Trophoblast cell (in vitro differentiated cells and primary cell): Measurements from ENCODE around the gene SCYL3.

Experiments
- DNase-seq, 2 donors: peaks; one replicate each; pipeline ENCODE4 v3.0.0-alpha.2; 2016
- H2AFZ ChIP-seq: 2 replicates; pipeline ENCODE4 v1.6.1; 2013; ENCODE audit warnings: low read length, moderate library complexity, mild to moderate bottlenecking; ENCODE audit not compliant: insufficient read depth, poor library complexity
- H2AK5ac ChIP-seq: 2 replicates; pipeline ENCODE4 v1.6.1; 2013; ENCODE audit warnings: mild to moderate bottlenecking, low read length
- H2BK120ac ChIP-seq: 2 replicates; pipeline ENCODE4 v1.6.1; 2013; ENCODE audit warnings: low read length, mild to moderate bottlenecking, moderate library complexity; ENCODE audit not compliant: insufficient read depth, poor library complexity
- H2BK12ac ChIP-seq: 2 replicates; pipeline ENCODE4 v1.6.1; 2013; ENCODE audit warnings: mild to moderate bottlenecking, low read length, moderate library complexity
- H2BK5ac ChIP-seq: 2 replicates; pipeline ENCODE4 v1.6.1; 2013; ENCODE audit warnings: low read length, low read depth, moderate library complexity, mild to moderate bottlenecking; ENCODE audit not compliant: poor library complexity
- H3K14ac ChIP-seq: 2 replicates; pipeline ENCODE4 v1.6.1; 2013; ENCODE audit warnings: mild to moderate bottlenecking, low read length
- H3K18ac ChIP-seq: 2 replicates; pipeline ENCODE4 v1.6.1; 2013; ENCODE audit warnings: mild to moderate bottlenecking, low read length
- H3K23ac ChIP-seq: 2 replicates; pipeline ENCODE4 v1.6.1; 2013; ENCODE audit warnings: low read length
- H3K27ac ChIP-seq: 2 replicates; pipeline ENCODE4 v1.5.1; 2013; ENCODE audit warnings: low read depth, mild to moderate bottlenecking, inconsistent platforms, low read length, moderate library complexity
- H3K27me3 ChIP-seq: 2 replicates; pipeline ENCODE4 v1.6.1; 2013; ENCODE audit warnings: inconsistent platforms, mild to moderate bottlenecking, low read length, moderate library complexity; ENCODE audit not compliant: insufficient read depth
- H3K36me3 ChIP-seq, 2 experiments: 1 replicate in 1 of 2; 2 replicates in 1 of 2; pipeline ENCODE4 v1.6.1; 2013; ENCODE audit warnings: low read length in 2 of 2, mild to moderate bottlenecking in 2 of 2, moderate library complexity in 1 of 2; ENCODE audit not compliant: insufficient read depth in 2 of 2, control insufficient read depth in 1 of 2
- H3K4ac ChIP-seq: 2 replicates; pipeline ENCODE4 v1.6.1; 2013; ENCODE audit warnings: low read depth, mild to moderate bottlenecking, low read length, moderate library complexity
- H3K4me1 ChIP-seq, 2 experiments: 1 replicate in 1 of 2; 2 replicates in 1 of 2; pipeline ENCODE4 v1.6.1; 2013; ENCODE audit warnings: low read length in 2 of 2, mild to moderate bottlenecking in 2 of 2, moderate library complexity in 1 of 2; ENCODE audit not compliant: insufficient read depth in 2 of 2, control insufficient read depth in 1 of 2
- H3K4me2 ChIP-seq: 2 replicates; pipeline ENCODE4 v1.6.1; 2013; ENCODE audit warnings: inconsistent platforms, mild to moderate bottlenecking, low read length, moderate library complexity
- H3K4me3 ChIP-seq: 2 replicates; pipeline ENCODE4 v1.5.1; 2013; ENCODE audit warnings: mild to moderate bottlenecking, low read depth, low read length, inconsistent platforms
- H3K79me1 ChIP-seq: one replicate; pipeline ENCODE4 v1.6.1; 2013; ENCODE audit warnings: low read length
- H3K79me2 ChIP-seq: 2 replicates; pipeline ENCODE4 v1.6.1; 2013; ENCODE audit warnings: low read length, mild to moderate bottlenecking; ENCODE audit not compliant: control insufficient read depth, insufficient read depth, poor library complexity
- H3K9ac ChIP-seq: 2 replicates; pipeline ENCODE4 v1.6.1; 2013; ENCODE audit warnings: mild to moderate bottlenecking, low read length
- H3K9me3 ChIP-seq: 2 replicates; pipeline ENCODE4 v1.6.1; 2013; ENCODE audit warnings: low read depth, mild to moderate bottlenecking, control low read depth, inconsistent platforms, low read length; ENCODE audit not compliant: insufficient read depth
- H4K12ac ChIP-seq: 2 replicates; pipeline ENCODE4 v1.6.1; 2013; ENCODE audit warnings: low read depth, mild to moderate bottlenecking, low read length, moderate library complexity
- H4K8ac ChIP-seq: 2 replicates; pipeline ENCODE4 v1.6.1; 2013; ENCODE audit warnings: low read depth, mild to moderate bottlenecking, low read length, moderate library complexity
- H4K91ac ChIP-seq: one replicate; pipeline ENCODE4 v1.6.1; 2013; ENCODE audit warnings: low read depth, mild to moderate bottlenecking, low read length, moderate library complexity
- WGBS: extraction: QIAGEN DNeasy Blood & Tissue Kit; methylation state at CpG from one replicate; pipeline ENCODE4 v1.1.7; 2013; ENCODE audit warnings: missing lambda C conversion rate; ENCODE audit not compliant: insufficient read length, insufficient coverage; ENCODE audit errors: extremely low coverage; 5-methylcytosine and 5-hydroxymethylcytosine counted together

The SCYL3 gene

GRCh38 chr1:169834869-169835268 lies 58.8 kb downstream of the SCYL3 start:
- Histone ChIP-seq H3K27ac (no peak overlapping the region), H4K12ac (no peak overlapping the region), H3K79me1 (no peaks in the 10 kb centered on the region), H3K79me2 (no peaks in the 10 kb centered on the region), H2BK12ac (no peak overlapping the region), H3K18ac (no peak overlapping the region), H3K4me2 (no peak overlapping the region), H3K23ac (no peak overlapping the region), H3K4me1 (no peaks in the 10 kb centered on the region), H3K27me3 (no peaks in the 10 kb centered on the region), H3K4me3 (no peak overlapping the region), H3K14ac (no peak overlapping the region), H4K91ac (no peak overlapping the region), H3K36me3 (peaks cover 17 to 28% of the 10 kb centered on the region in 2 experiments), H2AFZ (no peak overlapping the region), H2AK5ac (no peak overlapping the region), H3K9me3 (no peaks in the 10 kb centered on the region), H3K9ac (no peak overlapping the region), H4K8ac (no peak overlapping the region), H3K4ac (no peak overlapping the region), H2BK5ac (no peak overlapping the region), H2BK120ac (no peak overlapping the region)
- DNase-seq = no peak
- no CpG with 5 or more reads among the region's 1 CpG for WGBS

DNA sequence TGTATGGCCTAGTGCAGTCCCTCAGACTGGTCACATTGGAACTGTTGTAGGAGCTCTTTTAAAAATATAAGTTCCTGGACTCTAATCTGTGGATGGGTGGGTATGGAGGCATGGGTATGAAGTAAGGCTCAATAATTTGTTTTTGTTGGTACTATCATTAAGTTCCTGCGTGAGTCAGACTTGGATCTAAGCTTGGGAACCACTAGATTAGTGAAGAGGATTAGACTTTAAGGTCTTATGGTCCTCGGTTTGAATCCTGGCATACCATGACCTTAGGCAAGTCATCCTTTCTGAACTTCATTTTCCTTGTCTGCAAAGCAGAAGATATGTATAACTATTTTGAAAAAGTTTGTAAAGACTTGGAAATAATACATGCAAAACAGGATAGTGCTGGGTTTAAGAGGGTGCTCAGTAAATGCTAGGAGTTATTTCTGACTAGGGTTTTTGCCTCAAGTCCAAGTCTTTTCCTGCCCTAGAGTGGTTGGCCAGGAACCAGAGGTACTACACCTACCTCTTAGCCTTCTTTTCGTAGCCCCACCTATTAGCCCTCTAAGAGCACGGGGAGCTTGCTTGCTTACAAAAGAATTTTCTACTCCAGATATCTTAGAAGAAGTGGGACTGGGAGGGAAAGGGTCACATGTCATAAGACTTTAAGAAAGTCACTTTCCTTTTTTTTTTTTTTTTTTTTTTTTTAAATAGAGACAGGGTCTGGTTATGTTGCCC lies 60.4 kb downstream of the SCYL3 start:
- DNase-seq = no peak
- no CpG with 5 or more reads among the region's 4 CpGs for WGBS

DNA sequence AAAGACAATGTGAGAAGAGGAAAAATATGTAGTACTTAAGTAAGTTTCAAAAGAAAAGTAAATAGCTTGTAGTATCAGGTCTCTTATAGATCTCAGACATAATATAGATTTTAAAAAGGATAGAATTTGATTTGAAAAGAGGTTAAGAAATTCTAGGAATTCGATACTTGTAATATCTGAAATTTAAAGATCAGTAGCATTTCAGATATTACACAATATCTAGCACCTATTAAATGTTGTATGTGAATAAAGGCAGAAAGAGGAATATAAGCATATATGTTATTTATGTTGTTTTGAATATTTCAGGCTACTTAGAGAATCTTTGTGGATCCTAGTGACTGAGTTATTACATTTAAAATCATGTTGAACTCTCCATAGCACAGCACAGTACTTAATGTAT lies 64.0 kb downstream of the SCYL3 start:
- Histone ChIP-seq H3K9me3 (no peaks in the 10 kb centered on the region), H4K12ac (no peak overlapping the region), H2AFZ (no peak overlapping the region), H3K36me3 (peaks cover 22 to 33% of the 10 kb centered on the region in 2 experiments), H3K79me1 (no peaks in the 10 kb centered on the region), H3K4me1 (no peaks in the 10 kb centered on the region), H3K79me2 (no peaks in the 10 kb centered on the region), H2BK120ac (no peak overlapping the region), H2BK5ac (no peak overlapping the region), H3K4me2 (no peak overlapping the region), H3K4ac (no peak overlapping the region), H3K18ac (no peak overlapping the region), H3K14ac (no peak overlapping the region), H3K27ac (no peak overlapping the region), H2BK12ac (no peak overlapping the region), H3K23ac (no peak overlapping the region), H3K4me3 (no peak overlapping the region), H4K8ac (no peak overlapping the region), H3K9ac (no peak overlapping the region), H3K27me3 (no peaks in the 10 kb centered on the region), H2AK5ac (no peak overlapping the region), H4K91ac (no peak overlapping the region)
- DNase-seq = no peak
- WGBS = no CpG with 5 or more reads among the region's 1 CpG

More for the DNA sequence above, 60.4 kb downstream of the SCYL3 start:
- H2AK5ac ChIP-seq = no peak overlapping the region
- H3K4me3 ChIP-seq = no peak overlapping the region
- H3K23ac ChIP-seq = no peak overlapping the region
- H2BK5ac ChIP-seq = no peak overlapping the region
- H2BK120ac ChIP-seq = no peak overlapping the region
- no peaks in the 10 kb centered on the region for H3K79me2 ChIP-seq
- H3K27ac ChIP-seq = no peak overlapping the region
- no peak overlapping the region for H4K12ac ChIP-seq
- no peak overlapping the region for H4K91ac ChIP-seq
- no peak overlapping the region for H3K4me2 ChIP-seq
- H3K14ac ChIP-seq = no peak overlapping the region
- H2AFZ ChIP-seq = no peak overlapping the region
- no peak overlapping the region for H2BK12ac ChIP-seq
- no peak overlapping the region for H3K4ac ChIP-seq
- H3K9me3 ChIP-seq = no peaks in the 10 kb centered on the region
- no peaks in the 10 kb centered on the region for H3K4me1 ChIP-seq
- peaks cover 17 to 24% of the 10 kb centered on the region in 2 experiments for H3K36me3 ChIP-seq
- no peaks in the 10 kb centered on the region for H3K27me3 ChIP-seq
- no peaks in the 10 kb centered on the region for H3K79me1 ChIP-seq
- H3K9ac ChIP-seq = no peak overlapping the region
- no peak overlapping the region for H3K18ac ChIP-seq
- H4K8ac ChIP-seq = no peak overlapping the region

DNA sequence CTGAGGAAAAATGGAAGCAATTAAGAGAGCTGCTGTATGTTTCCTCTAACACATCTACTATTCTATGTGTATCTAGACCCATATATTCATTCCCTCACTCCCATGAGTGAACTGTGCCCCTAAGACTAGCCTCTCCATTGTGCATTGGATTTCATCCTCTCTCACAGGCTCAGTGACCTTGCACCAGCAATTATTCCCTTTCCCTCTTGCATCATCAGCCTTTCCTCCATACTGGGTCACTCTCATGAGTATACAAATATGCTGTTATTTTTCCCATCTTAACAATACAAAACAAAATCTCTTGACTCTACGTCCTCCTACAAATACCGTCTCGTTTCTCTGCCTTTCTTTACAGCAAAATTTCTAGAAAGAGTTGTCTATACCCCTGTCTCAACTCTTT lies 69.5 kb downstream of the SCYL3 start:
- no peak overlapping the region for H3K14ac ChIP-seq
- peaks cover 24 to 35% of the 10 kb centered on the region in 2 experiments for H3K36me3 ChIP-seq
- no peak overlapping the region for H3K18ac ChIP-seq
- H3K27me3 ChIP-seq = no peaks in the 10 kb centered on the region
- no peak overlapping the region for H4K8ac ChIP-seq
- no peak overlapping the region for H2BK5ac ChIP-seq
- H2BK12ac ChIP-seq = no peak overlapping the region
- no peak overlapping the region for H4K12ac ChIP-seq
- H2BK120ac ChIP-seq = no peak overlapping the region
- 100% methylated on average over 3 of the region's 3 CpGs for WGBS
- H3K4me2 ChIP-seq = no peak overlapping the region
- no peak overlapping the region for H3K4me3 ChIP-seq
- H3K27ac ChIP-seq = no peak overlapping the region
- H3K79me2 ChIP-seq = no peaks in the 10 kb centered on the region
- H3K79me1 ChIP-seq = no peaks in the 10 kb centered on the region
- no peak for DNase-seq
- no peaks in the 10 kb centered on the region for H3K4me1 ChIP-seq
- H2AK5ac ChIP-seq = no peak overlapping the region
- H4K91ac ChIP-seq = no peak overlapping the region
- H2AFZ ChIP-seq = no peak overlapping the region
- H3K9ac ChIP-seq = no peak overlapping the region
- no peak overlapping the region for H3K4ac ChIP-seq
- peaks cover under 1% of the 10 kb centered on the region for H3K9me3 ChIP-seq
- H3K23ac ChIP-seq = no peak overlapping the region
